VCaP (cell line): ENCODE results near the gene ACO2.
A peak's percentile ranks its signal among the peaks of the same experiment; 100 is the strongest.

Experiments
- H3K27ac ChIP-seq: fragments of 450-650 bp; 2 replicates; pipeline ENCODE4 v1.5.1; 2017
- CTCF ChIP-seq: fragments of 450-650 bp; conservative IDR thresholded peaks from 2 replicates; pipeline ENCODE4 v1.5.1; 2017; ENCODE audit warnings: mild to moderate bottlenecking, moderate library complexity

Gene ACO2

GRCh38 chr22:41539146-41540005 is 70.5 kb downstream of the ACO2 start:
- TF ChIP-seq CTCF = no peak
- no peak overlapping the region for H3K27ac ChIP-seq

GRCh38 chr22:41540006-41540315 is 71.0 kb downstream of the ACO2 start:
- no peak for TF ChIP-seq CTCF
- no peak overlapping the region for H3K27ac ChIP-seq

- no peak overlapping the region for H3K27ac ChIP-seq
- no peak for TF ChIP-seq CTCF
These were observed 71.4 kb downstream of the ACO2 start for GRCh38 chr22:41540365-41540764.

GRCh38 chr22:41541484-41541883 is 72.6 kb downstream of the ACO2 start:
- no peak overlapping the region for H3K27ac ChIP-seq
- TF ChIP-seq CTCF = no peak

- H3K27ac ChIP-seq = no peak overlapping the region; the same call in 1 of the 2 replicates
These were observed 73.3 kb downstream of the ACO2 start for GRCh38 chr22:41542224-41542623.

GRCh38 chr22:41543854-41544670 is 75.1 kb downstream of the ACO2 start, which contains the start of gene POLR3H:
Gene POLR3H (minus strand): TSS chr22:41544470. CDS start chr22:41544101, 369 bp downstream.
- H3K27ac ChIP-seq = peak within 1 kb of the TSS; percentile 90
- peak; percentile 85 for TF ChIP-seq CTCF

More at GRCh38 chr22:41542224-41542623, 73.3 kb downstream of the ACO2 start:
- no peak for TF ChIP-seq CTCF
